OCI-LY1 (cell line): ENCODE data around the gene TNFAIP6.
"Not testable (repeated sequence)": the region's sequence is repeated elsewhere in the genome, so short reads cannot be mapped to it uniquely, and the experiment has no call there.

Experiments
- CTCF ChIP-seq: fragments of 200-600 bp; sonication (generic), shearing (Covaris generic); IDR thresholded peaks from 2 replicates; pipeline ENCODE4 v1.5.1; 2017; ENCODE audit warnings: mild to moderate bottlenecking, antibody characterized with exemption, low read length, moderate library complexity, mixed read lengths
- EZH2 ChIP-seq: fragments of 200-600 bp; sonication (generic), shearing (Covaris generic); IDR thresholded peaks from 2 replicates; pipeline ENCODE4 v1.8.0; 2017; ENCODE audit warnings: borderline replicate concordance, mixed run types, mild to moderate bottlenecking, antibody characterized with exemption, low read length, moderate library complexity, mixed read lengths

- TF ChIP-seq CTCF, EZH2: not testable (repeated sequence)
Observed at GRCh38 chr2:151421681-151422080, 64.3 kb downstream of the TNFAIP6 start.
